ENCODE data around the gene HTT.

Gene HTT

DNA sequence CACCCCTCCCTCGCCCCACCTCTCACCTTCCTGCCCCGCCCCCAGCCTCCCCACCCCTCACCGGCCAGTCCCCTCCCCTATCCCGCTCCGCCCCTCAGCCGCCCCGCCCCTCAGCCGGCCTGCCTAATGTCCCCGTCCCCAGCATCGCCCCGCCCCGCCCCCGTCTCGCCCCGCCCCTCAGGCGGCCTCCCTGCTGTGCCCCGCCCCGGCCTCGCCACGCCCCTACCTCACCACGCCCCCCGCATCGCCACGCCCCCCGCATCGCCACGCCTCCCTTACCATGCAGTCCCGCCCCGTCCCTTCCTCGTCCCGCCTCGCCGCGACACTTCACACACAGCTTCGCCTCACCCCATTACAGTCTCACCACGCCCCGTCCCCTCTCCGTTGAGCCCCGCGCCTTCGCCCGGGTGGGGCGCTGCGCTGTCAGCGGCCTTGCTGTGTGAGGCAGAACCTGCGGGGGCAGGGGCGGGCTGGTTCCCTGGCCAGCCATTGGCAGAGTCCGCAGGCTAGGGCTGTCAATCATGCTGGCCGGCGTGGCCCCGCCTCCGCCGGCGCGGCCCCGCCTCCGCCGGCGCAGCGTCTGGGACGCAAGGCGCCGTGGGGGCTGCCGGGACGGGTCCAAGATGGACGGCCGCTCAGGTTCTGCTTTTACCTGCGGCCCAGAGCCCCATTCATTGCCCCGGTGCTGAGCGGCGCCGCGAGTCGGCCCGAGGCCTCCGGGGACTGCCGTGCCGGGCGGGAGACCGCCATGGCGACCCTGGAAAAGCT, at the start of gene HTT, which contains the start of gene HTT-AS:
Gene HTT (plus strand): TSS at position 604 of the 768 bp plus-strand sequence. CDS start 145 bp downstream, at position 749.
Gene HTT-AS (minus strand): TSS at position 461 of the 768 bp plus-strand sequence.
- peak within 1 kb of the TSS; percentile 88 for H3K27ac Mint-ChIP-seq
- H3K4me3 Mint-ChIP-seq, result peak within 1 kb of the TSS; percentile 92
- no peaks in the 10 kb centered on the region for H3K9me3 Mint-ChIP-seq
- H3K27me3 Mint-ChIP-seq, result no peaks in the 10 kb centered on the region
- peaks cover under 1% of the 10 kb centered on the region for H3K36me3 Mint-ChIP-seq
- H3K4me1 Mint-ChIP-seq, result peaks cover 31% of the 10 kb centered on the region

DNA sequence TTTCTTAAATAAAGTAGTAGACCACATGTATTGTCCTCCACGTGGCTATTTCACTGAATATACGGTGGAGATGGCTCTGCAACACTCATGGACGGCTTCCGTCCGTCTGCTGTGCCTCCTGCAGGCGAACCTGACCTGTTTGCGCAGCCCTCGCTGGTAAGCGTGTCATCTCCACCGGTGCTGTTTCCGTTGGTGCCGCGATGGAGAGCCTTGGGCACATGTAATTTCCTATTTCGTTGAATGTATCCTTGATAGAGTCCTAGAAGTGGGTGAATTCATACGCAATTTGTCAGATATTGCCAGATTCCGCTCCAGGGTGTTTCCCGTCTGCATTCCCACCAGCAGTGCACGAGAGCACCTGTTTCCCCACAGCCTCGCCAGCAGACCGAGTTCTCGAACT, 48.6 kb upstream of the HTT start:
- no peaks in the 10 kb centered on the region for H3K27me3 Mint-ChIP-seq
- H3K36me3 Mint-ChIP-seq, result no peaks in the 10 kb centered on the region
- H3K27ac Mint-ChIP-seq, result no peak overlapping the region
- H3K4me3 Mint-ChIP-seq, result no peak overlapping the region
- H3K9me3 Mint-ChIP-seq, result peaks cover 4% of the 10 kb centered on the region
- H3K4me1 Mint-ChIP-seq, result no peaks in the 10 kb centered on the region

DNA sequence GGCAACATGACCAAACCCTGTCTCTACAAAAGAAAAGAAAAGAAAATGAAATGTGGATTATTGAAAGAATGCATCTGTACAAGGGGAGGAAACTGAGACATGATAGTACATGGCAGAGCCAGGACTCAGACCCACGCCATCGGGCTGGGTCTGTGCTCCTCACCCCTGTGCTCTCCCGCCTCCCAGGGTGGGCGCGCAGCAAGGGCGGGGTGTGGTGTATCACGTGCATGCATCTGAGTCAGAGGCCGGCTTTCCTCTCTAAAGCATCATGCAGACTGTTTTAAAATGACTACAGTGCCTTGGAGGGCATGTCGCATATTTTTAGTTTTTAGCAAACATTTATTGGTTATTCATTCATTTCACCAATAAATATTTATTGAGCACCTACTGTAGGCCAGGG, 47.9 kb upstream of the HTT start:
- H3K4me3 Mint-ChIP-seq, result no peak overlapping the region
- no peaks in the 10 kb centered on the region for H3K4me1 Mint-ChIP-seq
- no peaks in the 10 kb centered on the region for H3K27me3 Mint-ChIP-seq
- no peak overlapping the region for H3K27ac Mint-ChIP-seq
- H3K9me3 Mint-ChIP-seq, result peaks cover 4% of the 10 kb centered on the region
- no peaks in the 10 kb centered on the region for H3K36me3 Mint-ChIP-seq

DNA sequence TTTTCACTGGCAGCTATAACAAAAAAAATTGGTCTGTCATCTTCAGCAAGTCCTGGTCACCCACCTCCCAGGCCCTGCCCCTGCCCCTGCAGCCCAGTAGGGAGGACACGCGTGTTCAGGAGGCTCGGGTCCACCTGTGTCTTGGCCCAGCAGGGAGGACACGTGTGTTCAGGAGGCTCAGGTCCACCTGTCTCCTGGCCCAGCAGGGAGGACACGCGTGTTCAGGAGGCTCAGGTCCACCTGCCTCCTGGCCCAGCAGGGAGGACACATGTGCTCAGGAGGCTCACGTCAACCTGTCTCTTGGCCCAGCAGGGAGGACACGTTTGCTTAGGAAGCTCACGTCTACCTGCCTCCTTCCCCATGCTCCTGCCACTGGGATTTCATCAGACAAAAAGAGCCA, 45.0 kb upstream of the HTT start:
- Mint-ChIP-seq H3K9me3 (no peaks in the 10 kb centered on the region), H3K27me3 (no peaks in the 10 kb centered on the region), H3K4me1 (no peaks in the 10 kb centered on the region), H3K36me3 (no peaks in the 10 kb centered on the region), H3K4me3 (no peak overlapping the region), H3K27ac (no peak overlapping the region)

DNA sequence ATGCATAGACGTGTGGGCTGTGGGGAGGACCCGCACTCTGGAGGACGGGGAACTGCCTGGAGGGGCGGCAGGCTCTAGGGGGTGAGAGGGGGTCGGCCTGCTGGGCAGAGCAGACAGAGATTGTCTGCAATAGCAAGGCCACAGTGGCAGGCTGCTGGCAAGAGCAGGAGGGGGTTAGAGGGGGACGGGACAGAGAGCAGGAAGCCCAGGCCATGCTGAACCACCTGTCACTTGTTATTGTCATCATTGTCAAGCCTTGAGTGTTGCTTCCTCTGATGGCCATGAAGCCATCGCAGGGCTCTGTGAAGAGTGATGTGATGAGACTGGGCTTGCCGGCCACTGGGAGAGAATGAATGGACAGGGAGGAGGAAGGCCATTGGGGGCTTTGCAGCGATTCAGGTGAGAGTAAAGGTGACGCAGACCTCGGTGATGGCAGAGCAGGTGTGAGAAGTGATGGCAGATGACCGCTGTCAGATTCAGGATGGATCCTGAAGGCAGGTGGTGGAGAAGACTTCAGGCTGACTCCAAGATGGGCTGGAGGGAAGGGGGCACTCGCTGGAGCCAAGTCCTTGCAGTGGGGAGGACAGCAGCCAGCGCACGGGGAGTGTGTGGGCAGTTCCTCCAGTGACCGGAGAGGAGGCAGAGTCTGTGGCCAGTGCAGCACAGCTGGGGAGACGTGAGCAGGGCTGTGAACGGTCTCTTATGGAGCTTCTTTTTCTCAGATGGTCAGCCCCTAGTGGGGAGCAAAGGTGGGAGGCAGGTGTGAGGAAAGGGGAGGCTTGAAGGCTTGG, 43.7 kb upstream of the HTT start:
- Mint-ChIP-seq H3K9me3 (no peaks in the 10 kb centered on the region), H3K36me3 (no peaks in the 10 kb centered on the region), H3K4me1 (no peaks in the 10 kb centered on the region), H3K27me3 (no peaks in the 10 kb centered on the region), H3K4me3 (no peak overlapping the region), H3K27ac (no peak overlapping the region)

DNA sequence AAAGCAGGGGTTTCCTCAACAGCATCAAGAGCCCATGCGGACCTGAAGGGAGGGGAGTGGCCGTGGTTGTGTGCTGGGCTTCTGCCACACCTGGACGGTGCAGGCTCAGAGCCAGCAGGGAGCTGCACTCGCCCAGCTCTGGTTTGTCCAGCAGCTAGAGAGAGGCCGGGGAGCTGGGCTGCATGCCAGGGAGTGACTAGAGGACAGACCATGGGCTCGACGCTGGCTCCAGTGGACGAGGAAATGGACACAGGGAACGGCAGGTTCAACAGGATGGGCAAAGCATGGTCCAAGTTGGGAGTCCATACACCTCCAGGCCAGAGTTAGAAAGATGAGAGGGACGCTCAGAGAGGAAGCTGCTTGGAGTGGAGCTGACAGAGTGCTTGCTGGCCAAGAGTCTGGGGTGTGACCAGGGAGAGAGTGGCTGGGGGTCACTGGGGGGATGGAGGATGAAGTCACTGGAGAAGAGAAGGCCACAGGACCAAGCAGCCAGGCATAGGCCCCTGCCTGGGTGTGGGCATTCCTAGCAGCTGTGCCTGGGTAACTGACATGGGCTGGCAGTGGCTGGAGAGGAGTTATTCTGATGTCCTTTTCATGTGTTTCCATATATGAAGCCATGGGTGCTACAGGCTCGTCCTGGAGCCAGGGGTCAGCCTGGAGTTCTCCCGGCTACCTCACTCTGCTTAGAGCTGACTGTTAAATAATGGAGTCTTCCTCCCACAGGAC, 43.0 kb upstream of the HTT start:
- no peaks in the 10 kb centered on the region for H3K27me3 Mint-ChIP-seq
- no peaks in the 10 kb centered on the region for H3K4me1 Mint-ChIP-seq
- H3K27ac Mint-ChIP-seq, result no peak overlapping the region
- H3K36me3 Mint-ChIP-seq, result no peaks in the 10 kb centered on the region
- H3K4me3 Mint-ChIP-seq, result no peak overlapping the region
- no peaks in the 10 kb centered on the region for H3K9me3 Mint-ChIP-seq

DNA sequence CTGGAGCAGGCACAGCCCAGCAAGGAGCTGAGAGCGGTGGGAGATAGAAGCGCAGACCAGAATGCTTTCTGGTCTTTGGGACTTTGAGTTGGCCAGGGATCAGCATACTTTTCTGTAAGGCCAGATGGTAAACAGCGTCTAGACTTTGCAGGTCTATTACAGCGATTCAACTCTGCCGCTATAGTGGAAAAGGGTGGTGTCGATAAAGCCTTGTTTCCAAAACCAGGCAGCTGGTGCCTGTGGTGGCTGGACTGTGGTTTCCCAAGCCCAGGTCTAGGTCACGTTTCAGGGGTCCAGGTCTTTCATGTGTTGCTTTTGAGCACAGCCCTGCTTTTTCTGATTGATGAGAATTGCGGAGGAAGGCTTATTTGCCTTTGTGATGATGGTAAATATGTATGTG, 40.2 kb upstream of the HTT start:
- Mint-ChIP-seq H3K9me3 (no peaks in the 10 kb centered on the region), H3K4me3 (no peak overlapping the region), H3K36me3 (no peaks in the 10 kb centered on the region), H3K27me3 (no peaks in the 10 kb centered on the region), H3K4me1 (peaks cover 19% of the 10 kb centered on the region), H3K27ac (peak overlapping the region; percentile 3)

DNA sequence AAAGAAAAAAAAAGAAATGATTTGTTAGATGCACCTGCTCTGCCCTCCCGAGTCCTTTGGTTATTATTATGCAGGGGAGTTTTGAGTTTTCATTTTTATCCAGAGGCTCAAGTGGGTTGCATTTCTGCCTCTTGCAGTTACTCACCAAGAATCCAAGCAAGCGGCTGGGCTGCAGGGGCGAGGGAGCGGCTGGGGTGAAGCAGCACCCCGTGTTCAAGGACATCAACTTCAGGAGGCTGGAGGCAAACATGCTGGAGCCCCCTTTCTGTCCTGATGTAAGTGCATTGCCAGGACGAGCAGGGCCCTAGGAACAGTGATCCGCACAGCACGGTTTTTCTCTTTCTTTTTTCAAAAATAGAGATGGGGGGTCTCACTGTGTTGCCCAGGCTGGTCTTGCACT, 39.2 kb upstream of the HTT start:
- Mint-ChIP-seq H3K4me3 (no peak overlapping the region), H3K27ac (no peak overlapping the region), H3K27me3 (no peaks in the 10 kb centered on the region), H3K4me1 (peaks cover 19% of the 10 kb centered on the region), H3K36me3 (no peaks in the 10 kb centered on the region), H3K9me3 (no peaks in the 10 kb centered on the region)

DNA sequence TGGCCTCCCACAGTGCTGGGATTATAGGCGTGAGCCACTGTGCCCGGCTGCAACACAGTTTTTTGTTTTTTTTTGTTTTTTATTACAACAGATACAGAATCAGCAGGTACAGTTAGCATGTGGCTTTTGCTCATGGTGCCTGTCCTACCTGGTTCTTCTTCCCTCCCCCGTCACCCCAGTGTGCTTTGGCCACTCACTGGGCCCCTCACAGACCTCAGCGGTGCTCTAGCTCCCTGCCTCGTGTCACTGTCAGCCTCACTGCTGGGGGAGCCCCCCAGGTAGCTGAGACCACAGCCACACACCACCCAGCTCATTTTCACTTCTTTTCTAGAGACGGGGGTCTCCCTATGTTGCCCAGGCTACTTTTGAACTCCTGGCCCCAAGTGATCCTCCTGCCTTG, 38.8 kb upstream of the HTT start:
- Mint-ChIP-seq H3K27me3 (no peaks in the 10 kb centered on the region), H3K4me1 (peaks cover 22% of the 10 kb centered on the region), H3K9me3 (no peaks in the 10 kb centered on the region), H3K4me3 (no peak overlapping the region), H3K27ac (peak overlapping the region; percentile 23), H3K36me3 (no peaks in the 10 kb centered on the region)

DNA sequence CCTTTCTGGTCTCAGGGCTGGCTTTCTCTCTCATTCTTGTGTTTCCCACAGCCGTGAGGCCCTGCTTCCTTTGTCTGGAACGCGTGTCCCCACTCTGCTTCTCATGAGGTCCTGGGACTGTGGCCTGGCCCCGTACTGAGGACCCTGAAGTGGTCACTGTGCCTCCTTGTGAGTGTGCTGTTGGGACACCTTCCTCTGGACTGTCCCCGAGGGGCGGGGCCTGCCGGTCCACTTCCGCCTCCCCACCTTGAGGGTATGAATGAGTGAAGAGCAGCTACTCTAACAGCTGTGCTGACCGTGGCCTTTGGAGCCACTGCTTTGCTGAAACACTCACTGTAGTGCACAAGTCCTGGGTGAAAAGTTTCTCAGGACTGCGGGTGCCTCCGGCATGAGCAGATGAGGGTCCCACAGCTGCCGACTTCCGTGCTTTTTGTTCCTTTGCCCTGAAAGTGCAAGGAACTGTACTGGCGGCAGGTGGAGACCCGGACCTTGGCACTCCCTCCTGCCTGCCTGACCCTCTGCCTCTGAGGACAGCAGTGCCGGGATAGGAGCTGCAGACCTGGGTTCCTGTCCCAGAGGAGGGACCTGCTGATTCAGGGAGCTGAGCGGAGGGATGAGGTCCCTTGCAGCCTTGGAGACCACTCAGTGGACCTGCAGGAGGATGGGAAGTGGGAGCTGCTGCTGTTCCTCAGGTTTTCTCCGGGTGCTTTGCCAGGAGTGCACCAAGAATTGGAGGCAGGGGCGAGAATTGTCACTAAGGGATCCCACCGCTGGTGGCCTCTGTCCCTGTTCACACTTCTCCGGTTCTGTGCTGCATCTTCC, 38.1 kb upstream of the HTT start:
- H3K36me3 Mint-ChIP-seq, result no peaks in the 10 kb centered on the region
- H3K9me3 Mint-ChIP-seq, result no peaks in the 10 kb centered on the region
- H3K27me3 Mint-ChIP-seq, result no peaks in the 10 kb centered on the region
- H3K27ac Mint-ChIP-seq, result peak overlapping the region; percentile 23
- H3K4me1 Mint-ChIP-seq, result peaks cover 22% of the 10 kb centered on the region
- no peak overlapping the region for H3K4me3 Mint-ChIP-seq

DNA sequence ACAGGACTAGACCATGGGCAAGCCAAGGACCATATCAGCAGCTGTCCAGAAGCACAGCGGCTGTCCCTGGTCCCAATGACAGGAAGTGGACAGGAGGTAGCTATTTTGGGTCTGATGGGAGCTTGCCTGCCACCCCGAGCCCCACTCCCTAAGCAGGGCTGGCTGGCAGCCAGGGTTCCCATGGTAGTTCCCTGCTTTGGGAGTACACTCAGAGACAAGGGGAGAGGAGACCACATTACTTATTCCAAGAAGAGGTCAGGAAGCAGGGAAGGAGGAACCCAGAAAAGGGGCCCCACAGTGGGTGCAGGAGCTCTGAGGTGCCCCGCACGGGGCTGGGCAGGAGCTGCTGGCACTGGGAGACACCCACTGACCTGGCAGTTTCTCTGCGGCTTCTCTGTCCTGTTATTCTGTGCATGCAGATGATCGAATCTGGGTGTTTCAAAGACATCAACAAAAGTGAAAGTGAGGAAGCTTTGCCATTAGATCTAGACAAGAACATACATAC, 36.5 kb upstream of the HTT start:
- Mint-ChIP-seq H3K36me3 (no peaks in the 10 kb centered on the region), H3K27me3 (no peaks in the 10 kb centered on the region), H3K4me1 (peaks cover 30% of the 10 kb centered on the region), H3K9me3 (no peaks in the 10 kb centered on the region), H3K27ac (peak overlapping the region; percentile 57), H3K4me3 (peak overlapping the region; percentile 87)

DNA sequence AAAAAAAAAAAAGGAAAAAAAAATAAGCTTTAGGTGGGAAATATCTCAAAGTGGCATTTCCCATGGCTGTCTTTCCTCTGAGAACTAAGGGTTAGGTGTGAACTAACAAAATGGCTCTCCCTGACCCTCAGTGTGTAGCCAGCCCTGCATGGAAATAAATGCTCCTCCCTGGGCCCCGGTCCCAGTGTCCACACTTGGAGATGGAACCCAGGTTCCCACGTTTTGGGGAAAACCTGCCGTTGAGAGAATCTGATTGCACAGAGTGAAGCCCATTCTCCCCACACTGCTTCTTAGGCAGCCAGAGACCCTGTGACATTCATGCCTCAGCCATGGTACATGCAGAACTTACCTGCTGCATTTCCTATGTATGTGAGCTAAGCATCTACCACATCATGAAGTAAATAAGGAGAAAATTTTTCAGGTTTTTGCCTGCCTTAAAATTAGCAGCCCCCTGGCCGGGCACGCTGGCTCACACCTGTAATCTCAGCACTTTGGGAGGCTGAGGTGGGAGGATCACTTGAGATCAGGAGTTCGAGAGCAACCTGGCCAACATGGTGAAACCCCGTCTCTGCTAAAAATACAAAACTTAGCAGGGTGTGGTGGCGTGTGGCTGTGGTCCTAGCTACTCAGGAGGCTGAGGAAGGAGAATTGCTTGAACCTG, 34.6 kb upstream of the HTT start:
- no peaks in the 10 kb centered on the region for H3K27me3 Mint-ChIP-seq
- H3K4me3 Mint-ChIP-seq, result peak overlapping the region; percentile 19
- no peak overlapping the region for H3K27ac Mint-ChIP-seq
- H3K4me1 Mint-ChIP-seq, result peaks cover 34% of the 10 kb centered on the region
- no peaks in the 10 kb centered on the region for H3K36me3 Mint-ChIP-seq
- H3K9me3 Mint-ChIP-seq, result no peaks in the 10 kb centered on the region

DNA sequence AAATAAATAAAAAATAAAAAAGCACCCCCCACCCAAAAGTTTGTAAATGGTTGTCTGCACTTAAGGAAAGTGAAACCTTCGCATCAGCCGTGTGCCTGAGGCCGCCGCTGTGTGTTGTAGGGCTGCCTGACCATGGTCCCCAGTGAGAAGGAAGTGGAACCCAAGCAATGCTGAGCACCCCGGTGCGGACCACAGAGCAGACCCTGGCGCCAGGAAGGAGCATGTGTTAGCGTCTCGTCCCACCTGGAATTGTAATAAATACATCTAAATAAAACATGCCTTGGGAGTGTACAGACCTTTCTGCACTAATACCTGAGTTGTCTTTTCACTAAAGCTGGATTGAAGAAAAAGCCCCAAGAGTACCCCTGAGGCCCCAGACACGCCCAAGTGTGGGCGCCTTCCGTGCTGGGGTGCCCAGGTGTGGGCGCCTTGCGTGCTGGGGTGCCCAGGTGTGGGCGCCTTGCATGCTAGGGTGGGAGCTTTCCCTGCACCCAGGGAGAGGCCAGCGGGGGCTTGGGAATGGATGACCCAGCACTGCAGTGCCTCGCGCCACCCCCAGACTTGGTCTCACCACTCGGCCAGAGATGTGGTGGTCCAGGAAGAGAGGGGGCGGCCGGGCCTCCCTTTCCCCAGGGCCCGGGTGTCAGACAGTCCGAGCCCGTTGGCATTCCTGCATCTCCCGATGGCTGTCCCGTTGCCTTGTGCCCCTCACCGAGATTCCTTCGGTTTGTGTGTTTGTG, 33.9 kb upstream of the HTT start:
- Mint-ChIP-seq H3K27ac (no peak overlapping the region), H3K27me3 (no peaks in the 10 kb centered on the region), H3K4me1 (peaks cover 42% of the 10 kb centered on the region), H3K9me3 (no peaks in the 10 kb centered on the region), H3K4me3 (peak overlapping the region; percentile 81), H3K36me3 (peaks cover 1% of the 10 kb centered on the region)
